GM18951 (cell line): ENCODE data around the gene HTT-AS.

ENCODE experiments used
- POLR2A ChIP-seq: IDR thresholded peaks from 4 replicates; pipeline ENCODE4 v1.6.1; 2011; ENCODE audit warnings: mild to moderate bottlenecking; ENCODE audit not compliant: insufficient read length, insufficient read depth; ENCODE audit errors: extremely low read depth
- in situ Hi-C: fragments of 300-500 bp; cut with MboI; formaldehyde crosslinking; loops from one replicate; pipeline ENCODE4 v1.12.0; 2022; ENCODE audit warnings: low sequenced_read_pairs, mixed read lengths, inconsistent platforms; ENCODE audit not compliant: unreplicated experiment

Gene HTT-AS

DNA sequence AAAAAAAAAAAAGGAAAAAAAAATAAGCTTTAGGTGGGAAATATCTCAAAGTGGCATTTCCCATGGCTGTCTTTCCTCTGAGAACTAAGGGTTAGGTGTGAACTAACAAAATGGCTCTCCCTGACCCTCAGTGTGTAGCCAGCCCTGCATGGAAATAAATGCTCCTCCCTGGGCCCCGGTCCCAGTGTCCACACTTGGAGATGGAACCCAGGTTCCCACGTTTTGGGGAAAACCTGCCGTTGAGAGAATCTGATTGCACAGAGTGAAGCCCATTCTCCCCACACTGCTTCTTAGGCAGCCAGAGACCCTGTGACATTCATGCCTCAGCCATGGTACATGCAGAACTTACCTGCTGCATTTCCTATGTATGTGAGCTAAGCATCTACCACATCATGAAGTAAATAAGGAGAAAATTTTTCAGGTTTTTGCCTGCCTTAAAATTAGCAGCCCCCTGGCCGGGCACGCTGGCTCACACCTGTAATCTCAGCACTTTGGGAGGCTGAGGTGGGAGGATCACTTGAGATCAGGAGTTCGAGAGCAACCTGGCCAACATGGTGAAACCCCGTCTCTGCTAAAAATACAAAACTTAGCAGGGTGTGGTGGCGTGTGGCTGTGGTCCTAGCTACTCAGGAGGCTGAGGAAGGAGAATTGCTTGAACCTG is 34.5 kb downstream of the HTT-AS start:
- in situ Hi-C loops: no loop called here

DNA sequence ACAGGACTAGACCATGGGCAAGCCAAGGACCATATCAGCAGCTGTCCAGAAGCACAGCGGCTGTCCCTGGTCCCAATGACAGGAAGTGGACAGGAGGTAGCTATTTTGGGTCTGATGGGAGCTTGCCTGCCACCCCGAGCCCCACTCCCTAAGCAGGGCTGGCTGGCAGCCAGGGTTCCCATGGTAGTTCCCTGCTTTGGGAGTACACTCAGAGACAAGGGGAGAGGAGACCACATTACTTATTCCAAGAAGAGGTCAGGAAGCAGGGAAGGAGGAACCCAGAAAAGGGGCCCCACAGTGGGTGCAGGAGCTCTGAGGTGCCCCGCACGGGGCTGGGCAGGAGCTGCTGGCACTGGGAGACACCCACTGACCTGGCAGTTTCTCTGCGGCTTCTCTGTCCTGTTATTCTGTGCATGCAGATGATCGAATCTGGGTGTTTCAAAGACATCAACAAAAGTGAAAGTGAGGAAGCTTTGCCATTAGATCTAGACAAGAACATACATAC is 36.3 kb downstream of the HTT-AS start:
- in situ Hi-C loops: no loop called here

More for the DNA sequence above, 34.5 kb downstream of the HTT-AS start:
- no peak for TF ChIP-seq POLR2A

DNA sequence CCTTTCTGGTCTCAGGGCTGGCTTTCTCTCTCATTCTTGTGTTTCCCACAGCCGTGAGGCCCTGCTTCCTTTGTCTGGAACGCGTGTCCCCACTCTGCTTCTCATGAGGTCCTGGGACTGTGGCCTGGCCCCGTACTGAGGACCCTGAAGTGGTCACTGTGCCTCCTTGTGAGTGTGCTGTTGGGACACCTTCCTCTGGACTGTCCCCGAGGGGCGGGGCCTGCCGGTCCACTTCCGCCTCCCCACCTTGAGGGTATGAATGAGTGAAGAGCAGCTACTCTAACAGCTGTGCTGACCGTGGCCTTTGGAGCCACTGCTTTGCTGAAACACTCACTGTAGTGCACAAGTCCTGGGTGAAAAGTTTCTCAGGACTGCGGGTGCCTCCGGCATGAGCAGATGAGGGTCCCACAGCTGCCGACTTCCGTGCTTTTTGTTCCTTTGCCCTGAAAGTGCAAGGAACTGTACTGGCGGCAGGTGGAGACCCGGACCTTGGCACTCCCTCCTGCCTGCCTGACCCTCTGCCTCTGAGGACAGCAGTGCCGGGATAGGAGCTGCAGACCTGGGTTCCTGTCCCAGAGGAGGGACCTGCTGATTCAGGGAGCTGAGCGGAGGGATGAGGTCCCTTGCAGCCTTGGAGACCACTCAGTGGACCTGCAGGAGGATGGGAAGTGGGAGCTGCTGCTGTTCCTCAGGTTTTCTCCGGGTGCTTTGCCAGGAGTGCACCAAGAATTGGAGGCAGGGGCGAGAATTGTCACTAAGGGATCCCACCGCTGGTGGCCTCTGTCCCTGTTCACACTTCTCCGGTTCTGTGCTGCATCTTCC is 38.0 kb downstream of the HTT-AS start:
- no peak for TF ChIP-seq POLR2A
- in situ Hi-C loops: no loop called here

More for the DNA sequence above, 36.3 kb downstream of the HTT-AS start:
- no peak for TF ChIP-seq POLR2A

DNA sequence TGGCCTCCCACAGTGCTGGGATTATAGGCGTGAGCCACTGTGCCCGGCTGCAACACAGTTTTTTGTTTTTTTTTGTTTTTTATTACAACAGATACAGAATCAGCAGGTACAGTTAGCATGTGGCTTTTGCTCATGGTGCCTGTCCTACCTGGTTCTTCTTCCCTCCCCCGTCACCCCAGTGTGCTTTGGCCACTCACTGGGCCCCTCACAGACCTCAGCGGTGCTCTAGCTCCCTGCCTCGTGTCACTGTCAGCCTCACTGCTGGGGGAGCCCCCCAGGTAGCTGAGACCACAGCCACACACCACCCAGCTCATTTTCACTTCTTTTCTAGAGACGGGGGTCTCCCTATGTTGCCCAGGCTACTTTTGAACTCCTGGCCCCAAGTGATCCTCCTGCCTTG is 38.7 kb downstream of the HTT-AS start:
- TF ChIP-seq POLR2A: no peak
- in situ Hi-C loops: no loop called here

DNA sequence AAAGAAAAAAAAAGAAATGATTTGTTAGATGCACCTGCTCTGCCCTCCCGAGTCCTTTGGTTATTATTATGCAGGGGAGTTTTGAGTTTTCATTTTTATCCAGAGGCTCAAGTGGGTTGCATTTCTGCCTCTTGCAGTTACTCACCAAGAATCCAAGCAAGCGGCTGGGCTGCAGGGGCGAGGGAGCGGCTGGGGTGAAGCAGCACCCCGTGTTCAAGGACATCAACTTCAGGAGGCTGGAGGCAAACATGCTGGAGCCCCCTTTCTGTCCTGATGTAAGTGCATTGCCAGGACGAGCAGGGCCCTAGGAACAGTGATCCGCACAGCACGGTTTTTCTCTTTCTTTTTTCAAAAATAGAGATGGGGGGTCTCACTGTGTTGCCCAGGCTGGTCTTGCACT is 39.1 kb downstream of the HTT-AS start:
- in situ Hi-C loops: no loop called here
- TF ChIP-seq POLR2A: no peak

DNA sequence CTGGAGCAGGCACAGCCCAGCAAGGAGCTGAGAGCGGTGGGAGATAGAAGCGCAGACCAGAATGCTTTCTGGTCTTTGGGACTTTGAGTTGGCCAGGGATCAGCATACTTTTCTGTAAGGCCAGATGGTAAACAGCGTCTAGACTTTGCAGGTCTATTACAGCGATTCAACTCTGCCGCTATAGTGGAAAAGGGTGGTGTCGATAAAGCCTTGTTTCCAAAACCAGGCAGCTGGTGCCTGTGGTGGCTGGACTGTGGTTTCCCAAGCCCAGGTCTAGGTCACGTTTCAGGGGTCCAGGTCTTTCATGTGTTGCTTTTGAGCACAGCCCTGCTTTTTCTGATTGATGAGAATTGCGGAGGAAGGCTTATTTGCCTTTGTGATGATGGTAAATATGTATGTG is 40.1 kb downstream of the HTT-AS start:
- no peak for TF ChIP-seq POLR2A
- in situ Hi-C loops: no loop called here

DNA sequence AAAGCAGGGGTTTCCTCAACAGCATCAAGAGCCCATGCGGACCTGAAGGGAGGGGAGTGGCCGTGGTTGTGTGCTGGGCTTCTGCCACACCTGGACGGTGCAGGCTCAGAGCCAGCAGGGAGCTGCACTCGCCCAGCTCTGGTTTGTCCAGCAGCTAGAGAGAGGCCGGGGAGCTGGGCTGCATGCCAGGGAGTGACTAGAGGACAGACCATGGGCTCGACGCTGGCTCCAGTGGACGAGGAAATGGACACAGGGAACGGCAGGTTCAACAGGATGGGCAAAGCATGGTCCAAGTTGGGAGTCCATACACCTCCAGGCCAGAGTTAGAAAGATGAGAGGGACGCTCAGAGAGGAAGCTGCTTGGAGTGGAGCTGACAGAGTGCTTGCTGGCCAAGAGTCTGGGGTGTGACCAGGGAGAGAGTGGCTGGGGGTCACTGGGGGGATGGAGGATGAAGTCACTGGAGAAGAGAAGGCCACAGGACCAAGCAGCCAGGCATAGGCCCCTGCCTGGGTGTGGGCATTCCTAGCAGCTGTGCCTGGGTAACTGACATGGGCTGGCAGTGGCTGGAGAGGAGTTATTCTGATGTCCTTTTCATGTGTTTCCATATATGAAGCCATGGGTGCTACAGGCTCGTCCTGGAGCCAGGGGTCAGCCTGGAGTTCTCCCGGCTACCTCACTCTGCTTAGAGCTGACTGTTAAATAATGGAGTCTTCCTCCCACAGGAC is 42.8 kb downstream of the HTT-AS start:
- in situ Hi-C loops: no loop called here
- no peak for TF ChIP-seq POLR2A

DNA sequence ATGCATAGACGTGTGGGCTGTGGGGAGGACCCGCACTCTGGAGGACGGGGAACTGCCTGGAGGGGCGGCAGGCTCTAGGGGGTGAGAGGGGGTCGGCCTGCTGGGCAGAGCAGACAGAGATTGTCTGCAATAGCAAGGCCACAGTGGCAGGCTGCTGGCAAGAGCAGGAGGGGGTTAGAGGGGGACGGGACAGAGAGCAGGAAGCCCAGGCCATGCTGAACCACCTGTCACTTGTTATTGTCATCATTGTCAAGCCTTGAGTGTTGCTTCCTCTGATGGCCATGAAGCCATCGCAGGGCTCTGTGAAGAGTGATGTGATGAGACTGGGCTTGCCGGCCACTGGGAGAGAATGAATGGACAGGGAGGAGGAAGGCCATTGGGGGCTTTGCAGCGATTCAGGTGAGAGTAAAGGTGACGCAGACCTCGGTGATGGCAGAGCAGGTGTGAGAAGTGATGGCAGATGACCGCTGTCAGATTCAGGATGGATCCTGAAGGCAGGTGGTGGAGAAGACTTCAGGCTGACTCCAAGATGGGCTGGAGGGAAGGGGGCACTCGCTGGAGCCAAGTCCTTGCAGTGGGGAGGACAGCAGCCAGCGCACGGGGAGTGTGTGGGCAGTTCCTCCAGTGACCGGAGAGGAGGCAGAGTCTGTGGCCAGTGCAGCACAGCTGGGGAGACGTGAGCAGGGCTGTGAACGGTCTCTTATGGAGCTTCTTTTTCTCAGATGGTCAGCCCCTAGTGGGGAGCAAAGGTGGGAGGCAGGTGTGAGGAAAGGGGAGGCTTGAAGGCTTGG is 43.6 kb downstream of the HTT-AS start:
- no peak for TF ChIP-seq POLR2A
- in situ Hi-C loops: no loop called here

DNA sequence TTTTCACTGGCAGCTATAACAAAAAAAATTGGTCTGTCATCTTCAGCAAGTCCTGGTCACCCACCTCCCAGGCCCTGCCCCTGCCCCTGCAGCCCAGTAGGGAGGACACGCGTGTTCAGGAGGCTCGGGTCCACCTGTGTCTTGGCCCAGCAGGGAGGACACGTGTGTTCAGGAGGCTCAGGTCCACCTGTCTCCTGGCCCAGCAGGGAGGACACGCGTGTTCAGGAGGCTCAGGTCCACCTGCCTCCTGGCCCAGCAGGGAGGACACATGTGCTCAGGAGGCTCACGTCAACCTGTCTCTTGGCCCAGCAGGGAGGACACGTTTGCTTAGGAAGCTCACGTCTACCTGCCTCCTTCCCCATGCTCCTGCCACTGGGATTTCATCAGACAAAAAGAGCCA is 44.9 kb downstream of the HTT-AS start:
- TF ChIP-seq POLR2A: no peak
- in situ Hi-C loops: no loop called here

DNA sequence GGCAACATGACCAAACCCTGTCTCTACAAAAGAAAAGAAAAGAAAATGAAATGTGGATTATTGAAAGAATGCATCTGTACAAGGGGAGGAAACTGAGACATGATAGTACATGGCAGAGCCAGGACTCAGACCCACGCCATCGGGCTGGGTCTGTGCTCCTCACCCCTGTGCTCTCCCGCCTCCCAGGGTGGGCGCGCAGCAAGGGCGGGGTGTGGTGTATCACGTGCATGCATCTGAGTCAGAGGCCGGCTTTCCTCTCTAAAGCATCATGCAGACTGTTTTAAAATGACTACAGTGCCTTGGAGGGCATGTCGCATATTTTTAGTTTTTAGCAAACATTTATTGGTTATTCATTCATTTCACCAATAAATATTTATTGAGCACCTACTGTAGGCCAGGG is 47.8 kb downstream of the HTT-AS start:
- in situ Hi-C loops: no loop called here
- TF ChIP-seq POLR2A: no peak

DNA sequence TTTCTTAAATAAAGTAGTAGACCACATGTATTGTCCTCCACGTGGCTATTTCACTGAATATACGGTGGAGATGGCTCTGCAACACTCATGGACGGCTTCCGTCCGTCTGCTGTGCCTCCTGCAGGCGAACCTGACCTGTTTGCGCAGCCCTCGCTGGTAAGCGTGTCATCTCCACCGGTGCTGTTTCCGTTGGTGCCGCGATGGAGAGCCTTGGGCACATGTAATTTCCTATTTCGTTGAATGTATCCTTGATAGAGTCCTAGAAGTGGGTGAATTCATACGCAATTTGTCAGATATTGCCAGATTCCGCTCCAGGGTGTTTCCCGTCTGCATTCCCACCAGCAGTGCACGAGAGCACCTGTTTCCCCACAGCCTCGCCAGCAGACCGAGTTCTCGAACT is 48.5 kb downstream of the HTT-AS start:
- no peak for TF ChIP-seq POLR2A
- in situ Hi-C loops: no loop called here

DNA sequence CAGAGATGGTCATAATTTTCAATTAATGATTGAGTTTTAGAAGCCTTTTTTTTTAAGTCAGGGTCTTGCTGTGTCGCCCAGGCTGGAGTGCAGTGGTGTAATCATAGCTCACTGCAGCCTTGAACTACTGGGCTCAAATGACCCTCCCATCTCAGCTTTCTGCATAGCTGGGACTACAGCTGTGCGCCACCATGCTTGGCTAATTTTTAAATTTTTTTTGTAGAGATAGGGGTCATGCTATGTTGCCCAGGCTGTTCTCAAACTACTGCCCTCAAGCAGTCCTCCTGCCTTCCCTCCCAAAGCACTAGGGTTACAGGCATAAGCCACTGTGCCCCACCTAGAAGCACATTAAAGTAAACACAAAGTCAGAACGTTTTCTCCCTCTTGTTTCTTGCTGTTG is 51.7 kb downstream of the HTT-AS start:
- no peak for TF ChIP-seq POLR2A
- in situ Hi-C loops: no loop called here

DNA sequence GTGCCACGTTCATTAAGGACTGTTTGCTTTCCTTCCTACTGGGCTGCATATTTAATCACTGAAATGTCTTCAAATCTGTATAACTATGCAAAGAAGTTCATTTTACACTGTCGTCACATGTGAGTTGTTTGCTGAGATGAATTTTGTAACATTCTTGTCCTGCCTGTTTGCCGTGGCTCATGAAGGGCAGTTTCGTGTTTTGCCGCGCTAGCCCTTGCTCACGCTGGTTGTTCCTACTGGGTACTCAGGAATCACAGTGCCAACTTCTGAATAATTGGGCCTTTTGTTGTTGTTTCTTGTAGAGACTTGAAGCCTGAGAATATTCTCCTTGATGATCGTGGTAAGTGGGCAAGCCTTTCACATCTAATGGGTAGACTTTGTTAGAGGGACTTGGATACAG is 52.2 kb downstream of the HTT-AS start:
- in situ Hi-C loops: no loop called here
- no peak for TF ChIP-seq POLR2A
